Hindlimb muscle (tissue), 1 donor: ENCODE measurements around the gene ISL2. TPM values are rescaled to one million over a fixed set of nuclear protein-coding genes. Genes with fewer than 3 reads are reported as not detected.

Source experiments
- DNase-seq: peaks from one replicate; pipeline ENCODE4 v3.0.0-alpha.2; 2013
- polyA plus RNA-seq: library from polyadenylated mRNA; unstranded; fragments of 120-200 nt; gene quantifications from one replicate; pipeline ENCODE4 v1.2.1, GENCODE V29; 2013; ENCODE audit not compliant: insufficient read length

The ISL2 gene
- polyA plus RNA-seq, 1 donor, result not detected

DNA sequence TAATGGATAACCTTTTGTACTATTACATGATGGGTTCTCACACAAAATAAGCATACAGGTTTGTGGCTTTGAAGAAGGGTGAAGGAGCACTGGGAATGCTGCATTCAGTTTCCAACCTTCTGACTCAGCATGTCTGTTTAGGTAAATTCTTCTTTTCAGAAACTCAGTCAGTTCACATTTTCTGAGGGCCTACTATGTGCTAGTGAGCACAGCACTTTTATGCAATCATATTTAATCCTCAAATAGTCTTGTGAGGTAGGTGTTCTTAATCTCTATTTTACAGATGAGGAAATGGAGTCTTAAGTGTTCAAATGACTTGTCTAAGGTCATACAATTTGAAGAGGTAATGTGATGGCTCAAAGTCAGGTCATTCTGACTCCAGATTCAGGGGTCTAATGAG is 41.2 kb downstream of the ISL2 start:
- no peak for DNase-seq

DNA sequence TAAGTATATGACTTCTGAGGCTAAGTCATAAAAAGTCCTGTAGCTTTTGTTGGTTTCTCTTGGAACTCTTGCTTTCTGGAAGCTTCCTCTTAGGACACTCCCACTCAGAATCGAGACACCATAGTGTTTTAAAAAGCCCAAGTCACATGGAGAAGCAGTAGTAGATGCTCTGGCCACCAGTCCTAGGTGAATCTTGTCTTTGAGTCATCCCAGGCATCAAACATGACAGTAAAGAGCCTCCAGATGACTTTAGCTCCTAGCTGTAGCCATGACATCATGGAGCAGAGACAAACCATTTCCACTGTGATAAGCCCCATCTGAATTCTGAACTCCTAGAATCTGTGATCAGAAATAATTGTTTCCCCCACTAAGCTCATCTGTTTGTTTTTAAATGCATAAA is 42.1 kb downstream of the ISL2 start:
- DNase-seq, result no peak

DNA sequence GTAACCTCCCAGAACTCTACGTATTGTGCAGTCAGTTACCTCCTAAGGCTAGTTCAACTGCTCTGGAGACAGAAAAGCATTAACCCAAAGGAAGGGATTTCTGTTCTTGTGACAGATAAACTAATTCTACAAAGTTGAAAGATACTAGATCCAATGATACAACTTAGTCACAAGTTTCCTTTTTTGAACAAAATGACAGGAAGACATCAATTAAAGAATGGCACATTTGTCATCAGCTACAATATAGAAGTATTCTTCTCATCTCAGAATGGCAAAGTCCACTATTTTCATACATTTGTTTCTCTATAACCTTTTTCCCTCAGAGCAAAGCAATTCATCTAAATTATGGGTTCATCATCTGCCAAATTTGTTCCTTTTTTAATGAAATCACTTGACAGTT is 43.7 kb downstream of the ISL2 start:
- DNase-seq, result no peak

DNA sequence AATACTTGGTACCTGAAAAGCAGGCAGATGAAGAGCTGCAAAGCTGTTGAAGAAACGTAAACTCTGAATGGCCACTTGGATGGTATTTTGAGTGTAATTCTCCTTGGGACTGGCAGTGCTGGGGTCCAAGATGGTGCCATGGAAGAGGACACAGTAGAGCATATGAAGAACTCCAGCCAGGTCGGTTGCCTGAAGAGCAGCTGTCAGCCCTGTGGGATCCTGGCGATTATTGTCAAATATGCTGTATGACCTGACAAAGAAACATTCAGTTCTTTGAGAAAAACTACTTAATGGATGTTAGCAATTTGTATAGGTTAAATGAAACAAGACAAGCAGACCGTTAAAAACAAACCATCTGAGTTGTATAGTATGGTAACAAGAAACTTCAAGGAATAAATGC is 44.8 kb downstream of the ISL2 start:
- DNase-seq, result no peak

DNA sequence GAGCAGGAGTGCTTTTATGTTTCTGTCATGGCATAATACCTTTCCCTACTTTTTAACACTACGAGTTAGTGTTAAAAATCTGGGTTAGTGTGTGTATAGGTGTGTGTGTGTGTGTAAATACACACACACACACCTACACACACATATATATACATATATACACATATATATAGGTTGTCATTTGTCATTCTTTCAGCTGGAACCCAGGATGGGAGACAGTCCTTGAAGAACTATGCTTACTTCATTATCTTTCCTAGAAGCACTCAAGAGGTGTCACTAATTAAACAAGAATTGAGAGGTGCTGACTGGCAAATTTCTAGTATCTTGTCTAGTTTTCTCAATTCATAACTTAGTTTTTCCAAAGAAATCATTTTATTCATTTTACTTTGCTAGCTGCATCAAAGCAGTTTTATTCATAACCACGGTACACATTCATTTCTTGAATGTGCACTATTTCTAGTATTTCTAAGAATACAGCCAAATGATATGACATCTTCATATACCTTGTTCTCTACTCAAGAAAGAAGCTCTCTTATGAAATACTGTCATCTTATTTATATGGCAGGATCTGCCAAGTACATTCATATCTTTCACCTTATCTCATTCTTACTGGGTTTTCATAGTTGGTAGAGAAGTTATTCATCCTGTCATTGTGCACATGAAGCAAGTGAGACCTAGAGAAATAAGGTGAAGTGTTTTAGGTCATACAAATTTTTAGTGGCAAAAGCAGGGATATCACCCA is 46.6 kb downstream of the ISL2 start:
- no peak for DNase-seq

DNA sequence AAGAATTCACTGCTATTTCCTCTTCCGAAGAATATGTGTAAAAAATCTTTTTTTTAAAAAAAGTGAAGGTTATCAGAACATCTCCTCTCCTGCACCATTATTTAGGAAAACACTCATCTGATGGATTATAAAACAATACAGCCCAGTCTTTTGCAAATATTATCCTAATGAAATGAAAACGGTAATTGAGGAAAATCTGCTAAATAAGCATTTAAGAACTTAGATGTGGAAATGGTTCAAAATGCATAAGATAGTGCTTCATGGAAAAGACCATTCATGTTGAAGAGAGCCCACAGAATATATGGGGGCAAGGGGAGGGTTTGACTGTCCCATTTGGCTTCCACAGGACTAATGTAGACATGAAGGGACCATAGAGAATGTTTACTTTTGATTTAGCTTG is 47.8 kb downstream of the ISL2 start:
- DNase-seq, result no peak

DNA sequence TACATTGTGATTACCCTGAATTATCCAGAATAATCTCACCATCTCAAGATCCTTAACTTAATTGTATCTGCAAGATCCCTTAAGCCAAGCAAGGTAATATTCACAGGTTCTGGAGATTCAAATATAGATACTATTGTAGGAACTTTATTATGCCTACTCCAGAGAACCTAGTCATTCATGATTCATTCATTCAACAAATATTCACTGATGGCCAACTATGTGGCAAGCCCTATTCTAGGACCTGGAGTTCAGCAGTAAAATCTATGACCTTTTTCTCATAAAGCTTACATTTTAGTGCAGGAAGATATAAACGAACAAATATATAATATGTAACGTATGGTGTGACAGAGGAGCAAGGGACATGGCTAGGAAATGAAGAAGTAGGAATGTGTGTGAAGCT is 49.6 kb downstream of the ISL2 start:
- no peak for DNase-seq

DNA sequence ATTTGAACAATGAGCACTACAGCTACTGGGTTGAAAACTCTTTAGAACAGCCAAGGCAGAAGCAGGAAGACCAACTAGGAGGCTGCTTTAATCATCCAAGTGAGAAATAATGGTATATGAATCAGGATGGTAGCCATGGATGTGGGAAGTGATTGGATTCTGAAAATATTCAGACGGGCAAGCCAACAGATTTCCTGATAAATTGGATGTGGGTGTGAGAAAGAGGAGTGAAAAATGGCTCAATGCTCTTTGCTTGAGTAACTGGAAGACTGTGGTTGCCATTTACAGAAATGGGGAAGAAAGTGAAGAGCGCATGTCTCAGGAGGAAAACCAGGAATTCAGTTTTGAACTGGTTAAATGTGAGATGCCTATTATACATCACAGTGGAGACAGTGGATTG is 50.4 kb downstream of the ISL2 start:
- DNase-seq, result no peak

DNA sequence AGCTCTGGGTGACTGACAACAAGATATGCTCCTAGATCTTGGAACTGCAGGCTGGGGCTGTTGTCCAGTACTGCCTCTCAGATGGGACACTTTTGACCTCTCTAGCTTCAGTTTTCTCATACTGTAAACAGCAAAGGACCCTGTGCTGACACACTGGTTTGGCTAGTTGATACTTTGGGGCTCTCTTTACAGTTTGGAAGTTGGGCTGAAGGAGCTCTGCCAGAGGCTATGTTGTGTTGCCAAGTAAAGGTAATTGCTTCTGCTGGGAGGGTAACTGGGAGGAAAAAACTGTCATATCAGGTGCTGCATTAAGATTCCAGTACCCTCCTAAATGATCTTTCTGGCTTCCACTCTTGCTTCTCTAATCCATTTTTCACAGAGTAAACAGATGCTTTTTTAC is 54.0 kb downstream of the ISL2 start:
- DNase-seq, result no peak

DNA sequence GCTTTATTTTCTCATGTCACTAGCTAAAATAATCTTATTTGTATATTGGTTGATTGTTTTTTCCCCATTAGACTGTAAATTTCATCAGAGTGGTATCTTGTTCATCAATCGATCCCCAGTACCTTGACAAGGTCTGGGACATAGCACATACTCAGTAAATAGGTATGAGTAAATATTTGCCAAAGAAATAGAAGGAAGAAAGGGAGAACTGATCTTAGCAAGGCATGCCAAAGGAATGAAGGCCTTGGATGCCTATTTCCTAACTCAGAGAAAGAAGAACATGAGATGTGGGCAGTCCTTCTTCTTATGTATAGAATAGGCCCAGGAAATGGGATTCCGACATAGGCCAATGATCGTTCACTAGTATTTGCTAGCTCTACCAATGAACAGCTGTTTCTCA is 54.7 kb downstream of the ISL2 start:
- DNase-seq, result no peak

DNA sequence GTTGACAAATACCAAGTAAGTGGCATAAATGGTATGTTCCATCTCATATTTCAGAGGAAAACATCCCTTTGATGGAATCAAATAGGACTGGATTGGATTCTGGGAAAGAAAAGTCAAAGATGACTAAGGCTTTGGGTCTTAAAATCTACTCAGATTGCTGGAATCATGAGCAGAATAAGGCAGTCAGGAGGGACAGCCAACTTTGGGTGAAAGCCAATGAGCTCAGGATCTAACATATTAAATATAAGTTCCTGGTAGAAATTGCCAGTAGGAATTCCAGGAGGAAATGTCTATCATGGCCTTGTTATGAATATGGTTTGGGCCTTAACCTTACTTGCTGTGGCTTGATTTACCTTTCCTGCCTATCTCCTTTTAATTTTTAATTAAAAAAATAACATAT is 55.3 kb downstream of the ISL2 start:
- DNase-seq, result no peak

Other genes starting within 250 kb of the ISL2 start
- gene ETFA, start 25.3 kb upstream of the ISL2 start, polyA plus RNA-seq, result 118 TPM